ENCODE results near the gene SGTA. TPM values are rescaled to one million over a fixed set of nuclear protein-coding genes. Genes with fewer than 3 reads are reported as not detected.

SGTA gene
- total RNA-seq, 1 experiment from 2014 or later, result 85.7 TPM

- Histone ChIP-seq H3K4me1 (ENCODE audit: control insufficient read depth, insufficient read depth, low read length) (no peaks in the 10 kb centered on the region), H3K4me3 (ENCODE audit: low read depth in 2 of 2, low read length in 2 of 2) (no peak overlapping the region), H3K9me3 (ENCODE audit: control insufficient read depth, insufficient read depth, low read depth, low read length) (no peaks in the 10 kb centered on the region), H3K27ac (ENCODE audit: low read length) (no peak overlapping the region), H3K36me3 (ENCODE audit: control insufficient read depth, insufficient read depth, low read length) (no peaks in the 10 kb centered on the region; the same call in 1 of the 2 replicates), H3K27me3 (ENCODE audit: control insufficient read depth, insufficient read depth, low read length) (no peaks in the 10 kb centered on the region)
- DNase-seq (ENCODE audit: low read depth, low spot score) (no peak), ATAC-seq (no peak)
- in situ Hi-C loops (cut with HindIII; ENCODE audit: low pct_unique_long_range_greater_than_20kb, low sequenced_read_pairs) (no loop called here), intact Hi-C loops (cut with micrococcal nuclease; ENCODE audit: unreplicated experiment) (no loop called here)
- CTCF ChIA-PET, result no interaction called here
- TF ChIP-seq SIN3A (IDR thresholded peaks at IDR 0.05; ENCODE audit: borderline replicate concordance, insufficient read depth, low read depth, low read length) (no peak), POLR2AphosphoS5 (IDR thresholded peaks at IDR 0.05; ENCODE audit: low read depth, low read length) (no peak), TCF7L2 (IDR thresholded peaks at IDR 0.05; ENCODE audit: low read depth, low read length) (no peak), REST (IDR thresholded peaks at IDR 0.05; ENCODE audit: insufficient read depth in 1 of 2, low read depth in 2 of 2, low read length in 1 of 2) (no peak)
- TF ChIP-seq, protein P1, sequence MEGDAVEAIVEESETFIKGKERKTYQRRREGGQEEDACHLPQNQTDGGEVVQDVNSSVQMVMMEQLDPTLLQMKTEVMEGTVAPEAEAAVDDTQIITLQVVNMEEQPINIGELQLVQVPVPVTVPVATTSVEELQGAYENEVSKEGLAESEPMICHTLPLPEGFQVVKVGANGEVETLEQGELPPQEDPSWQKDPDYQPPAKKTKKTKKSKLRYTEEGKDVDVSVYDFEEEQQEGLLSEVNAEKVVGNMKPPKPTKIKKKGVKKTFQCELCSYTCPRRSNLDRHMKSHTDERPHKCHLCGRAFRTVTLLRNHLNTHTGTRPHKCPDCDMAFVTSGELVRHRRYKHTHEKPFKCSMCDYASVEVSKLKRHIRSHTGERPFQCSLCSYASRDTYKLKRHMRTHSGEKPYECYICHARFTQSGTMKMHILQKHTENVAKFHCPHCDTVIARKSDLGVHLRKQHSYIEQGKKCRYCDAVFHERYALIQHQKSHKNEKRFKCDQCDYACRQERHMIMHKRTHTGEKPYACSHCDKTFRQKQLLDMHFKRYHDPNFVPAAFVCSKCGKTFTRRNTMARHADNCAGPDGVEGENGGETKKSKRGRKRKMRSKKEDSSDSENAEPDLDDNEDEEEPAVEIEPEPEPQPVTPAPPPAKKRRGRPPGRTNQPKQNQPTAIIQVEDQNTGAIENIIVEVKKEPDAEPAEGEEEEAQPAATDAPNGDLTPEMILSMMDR (IDR thresholded peaks at IDR 0.05), result no peak
- POLR2A ChIA-PET, result no interaction called here
- BruUV-seq (replicated peaks), result no TSS peak
Measured at GRCh38 chr19:2767688-2768087, 15.4 kb downstream of the SGTA start.

DNA sequence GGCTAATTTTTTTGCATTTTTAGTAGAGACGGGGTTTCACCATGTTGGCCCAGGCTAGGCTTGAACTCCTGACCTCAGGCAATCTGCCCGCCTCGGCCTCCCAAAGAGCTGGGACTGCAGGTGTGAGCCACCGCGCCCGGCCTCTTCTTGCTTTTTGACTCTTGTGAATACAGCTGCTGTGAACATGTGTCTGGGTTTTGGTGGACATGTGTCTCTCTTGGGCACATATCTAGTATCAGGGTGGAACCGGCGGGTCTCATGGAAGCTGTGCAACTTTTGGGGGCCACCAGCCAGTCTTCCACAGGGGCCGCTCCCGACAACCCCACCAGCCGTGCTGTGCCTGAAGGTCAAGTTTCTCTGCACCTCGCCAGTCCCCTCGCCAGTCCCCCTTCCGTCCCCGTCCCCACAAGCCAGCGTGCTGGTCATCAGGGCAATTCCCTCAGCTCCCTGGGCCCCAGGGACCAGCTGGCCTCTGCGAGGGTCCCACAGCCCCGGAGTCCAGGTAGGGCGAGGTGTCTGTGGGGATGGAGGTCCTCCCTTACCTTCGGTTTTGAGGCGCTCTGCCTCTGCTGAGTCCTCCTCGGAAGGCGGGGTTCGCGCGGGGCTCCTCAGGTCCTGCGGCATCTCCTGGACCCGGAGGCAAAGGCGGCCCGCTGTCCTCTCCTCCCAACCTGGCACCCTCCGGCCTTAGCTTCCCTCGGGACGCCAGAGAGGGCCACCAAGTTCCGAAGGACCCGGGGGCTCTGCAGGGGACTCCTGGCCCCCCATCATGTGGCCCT is 16.3 kb downstream of the SGTA start:
- no peaks in the 10 kb centered on the region; the same call in 1 of the 2 replicates for H3K36me3 ChIP-seq (ENCODE audit: control insufficient read depth, insufficient read depth, low read length)
- POLR2A ChIA-PET, result no interaction called here

More for the DNA sequence above, 16.3 kb downstream of the SGTA start:
- TF ChIP-seq, protein P1 (IDR thresholded peaks at IDR 0.05), result no peak
- TF ChIP-seq SIN3A (IDR thresholded peaks at IDR 0.05; ENCODE audit: borderline replicate concordance, insufficient read depth, low read depth, low read length) (no peak), TCF7L2 (IDR thresholded peaks at IDR 0.05; ENCODE audit: low read depth, low read length) (no peak), POLR2AphosphoS5 (IDR thresholded peaks at IDR 0.05; ENCODE audit: low read depth, low read length) (no peak), REST (IDR thresholded peaks at IDR 0.05; ENCODE audit: insufficient read depth in 1 of 2, low read depth in 2 of 2, low read length in 1 of 2) (no peak)
- no TSS peak for BruUV-seq (replicated peaks)
- Histone ChIP-seq H3K4me3 (ENCODE audit: low read depth in 2 of 2, low read length in 2 of 2) (no peak overlapping the region), H3K27me3 (ENCODE audit: control insufficient read depth, insufficient read depth, low read length) (no peaks in the 10 kb centered on the region), H3K4me1 (ENCODE audit: control insufficient read depth, insufficient read depth, low read length) (no peaks in the 10 kb centered on the region), H3K9me3 (ENCODE audit: control insufficient read depth, insufficient read depth, low read depth, low read length) (no peaks in the 10 kb centered on the region), H3K27ac (ENCODE audit: low read length) (no peak overlapping the region)
- in situ Hi-C loops (cut with HindIII; ENCODE audit: low pct_unique_long_range_greater_than_20kb, low sequenced_read_pairs), result no loop called here
- ATAC-seq, result no peak
- CTCF ChIA-PET, result no interaction called here
- no peak for DNase-seq (ENCODE audit: low read depth, low spot score)
- intact Hi-C loops (cut with micrococcal nuclease; ENCODE audit: unreplicated experiment), result no loop called here
